HepG2 (cell line): ENCODE data around the gene TLL2. TPM values are rescaled to one million over a fixed set of nuclear protein-coding genes. Genes with fewer than 3 reads are reported as not detected.

Experiments
- FOXA3 ChIP-seq: IDR thresholded peaks from 2 replicates; pipeline ENCODE4 v1.6.1; 2016; ENCODE audit warnings: missing genetic modification reagents, missing compliant biosample characterization
- HIVEP1 ChIP-seq: sonication (generic); formaldehyde crosslinking; IDR thresholded peaks from 2 replicates; pipeline ENCODE4 v1.4.0; 2020; ENCODE audit warnings: mild to moderate bottlenecking, missing genetic modification reagents
- PCBP2 ChIP-seq: fragments of 200-400 bp; formaldehyde crosslinking; optimal IDR thresholded peaks from 2 replicates; pipeline ENCODE3; 2018; ENCODE audit warnings: low read length, low read depth; ENCODE audit not compliant: poor library complexity, severe bottlenecking
- RXRA ChIP-seq: sonication (generic); formaldehyde crosslinking; IDR thresholded peaks from 2 replicates; pipeline ENCODE4 v1.5.1; 2020; ENCODE audit warnings: missing genetic modification reagents
- SAP130 ChIP-seq: IDR thresholded peaks from 2 replicates; pipeline ENCODE4 v1.6.1; 2016; ENCODE audit warnings: low read depth
- SOX13 ChIP-seq, 3 experiments: fragments of 450-650 bp in 1 of 3; sonication (generic) in 1 of 3; formaldehyde crosslinking in 1 of 3; IDR thresholded peaks in 2 of 3; conservative IDR thresholded peaks in 1 of 3; 2 replicates each; pipeline versions ENCODE4 v1.5.0 to v1.6.1; 2016 to 2020; ENCODE audit warnings: antibody characterized with exemption in 1 of 3, mild to moderate bottlenecking in 1 of 3, missing compliant biosample characterization in 1 of 3, missing genetic modification reagents in 1 of 3, moderate library complexity in 1 of 3
- ZNF264 ChIP-seq: sonication (generic); formaldehyde crosslinking; IDR thresholded peaks from 2 replicates; pipeline ENCODE4 v1.4.0; 2020; ENCODE audit warnings: missing genetic modification reagents
- ZNF34 ChIP-seq: sonication (generic); formaldehyde crosslinking; IDR thresholded peaks from 2 replicates; pipeline ENCODE4 v1.4.0; 2020; ENCODE audit warnings: mild to moderate bottlenecking, missing genetic modification reagents, borderline replicate concordance
- ZNF660 ChIP-seq: sonication (generic); formaldehyde crosslinking; IDR thresholded peaks from 2 replicates; pipeline ENCODE4 v1.5.1; 2020; ENCODE audit warnings: mild to moderate bottlenecking, low read depth, missing genetic modification reagents, borderline replicate concordance
- polyA plus RNA-seq, 8 experiments: library from polyadenylated mRNA; depleted of rRNA in 3 of 8; stranded (reverse) in 7 of 8; unstranded in 1 of 8; fragments of >200 nt; fragmentation: Illumina TruSeq in 4 of 8; extraction: Trizol in 4 of 8; gene quantifications; 2 replicates each; pipeline versions ENCODE4 v1.2.1 to v1.2.3, GENCODE V29; 2011 to 2016; ENCODE audit warnings: low read depth in 4 of 8, missing spikeins in 1 of 8, mixed read lengths in 1 of 8; ENCODE audit not compliant: insufficient read depth in 1 of 8
- total RNA-seq, 5 experiments: library from RNA; depleted of rRNA; stranded (reverse); fragments of >200 nt; fragmentation: Illumina TruSeq; extraction: Trizol; gene quantifications; 2 replicates each; pipeline ENCODE4 v1.2.3, GENCODE V29; 2016; ENCODE audit warnings: low read depth in 1 of 5
- TF ChIP-seq, protein P1 (sequence below): sonication (generic); formaldehyde crosslinking; conservative IDR thresholded peaks from 2 replicates; pipeline ENCODE4 v1.4.0; 2020; ENCODE audit warnings: mild to moderate bottlenecking, missing genetic modification reagents, moderate library complexity
- TF ChIP-seq, protein P2 (sequence below): sonication (generic); formaldehyde crosslinking; IDR thresholded peaks from 2 replicates; pipeline ENCODE4 v1.4.0; 2020; ENCODE audit warnings: missing genetic modification reagents, borderline replicate concordance
- TF ChIP-seq, protein P3 (sequence below): IDR thresholded peaks from 2 replicates; pipeline ENCODE4 v1.4.0; 2020; ENCODE audit warnings: mild to moderate bottlenecking, missing genetic modification reagents
- TF ChIP-seq, protein P4 (sequence below): sonication (generic); formaldehyde crosslinking; IDR thresholded peaks from 2 replicates; pipeline ENCODE4 v1.8.1; 2023; ENCODE audit warnings: mild to moderate bottlenecking, moderate library complexity, missing genetic modification reagents

The TLL2 gene
- total and polyA plus RNA-seq, 2 of the 13 experiments (the other 11 are each of a cell fraction or from before 2014, with no cell fraction given), result 0.09 TPM; not detected in 1

DNA sequence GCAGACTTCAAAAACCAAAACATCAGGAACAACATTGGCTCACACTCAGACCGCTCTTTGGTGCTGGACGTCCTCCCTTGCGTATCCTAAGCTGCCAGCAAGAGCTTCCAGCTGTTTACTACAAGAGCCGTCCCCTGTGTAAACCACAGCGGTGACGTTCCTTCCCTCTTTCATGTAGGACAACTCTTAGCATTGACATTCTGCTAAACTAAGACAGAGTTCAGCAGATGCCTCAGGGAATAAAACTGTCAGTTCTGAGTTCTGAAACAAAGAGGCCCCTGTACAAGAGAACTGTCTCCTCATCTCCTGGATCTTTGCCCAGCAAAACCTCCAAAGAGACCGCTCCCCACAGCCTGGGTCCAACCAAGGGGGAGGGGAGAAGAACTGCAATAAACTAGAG lies 97.1 kb downstream of the TLL2 start (continued):
- TF ChIP-seq, protein P1, sequence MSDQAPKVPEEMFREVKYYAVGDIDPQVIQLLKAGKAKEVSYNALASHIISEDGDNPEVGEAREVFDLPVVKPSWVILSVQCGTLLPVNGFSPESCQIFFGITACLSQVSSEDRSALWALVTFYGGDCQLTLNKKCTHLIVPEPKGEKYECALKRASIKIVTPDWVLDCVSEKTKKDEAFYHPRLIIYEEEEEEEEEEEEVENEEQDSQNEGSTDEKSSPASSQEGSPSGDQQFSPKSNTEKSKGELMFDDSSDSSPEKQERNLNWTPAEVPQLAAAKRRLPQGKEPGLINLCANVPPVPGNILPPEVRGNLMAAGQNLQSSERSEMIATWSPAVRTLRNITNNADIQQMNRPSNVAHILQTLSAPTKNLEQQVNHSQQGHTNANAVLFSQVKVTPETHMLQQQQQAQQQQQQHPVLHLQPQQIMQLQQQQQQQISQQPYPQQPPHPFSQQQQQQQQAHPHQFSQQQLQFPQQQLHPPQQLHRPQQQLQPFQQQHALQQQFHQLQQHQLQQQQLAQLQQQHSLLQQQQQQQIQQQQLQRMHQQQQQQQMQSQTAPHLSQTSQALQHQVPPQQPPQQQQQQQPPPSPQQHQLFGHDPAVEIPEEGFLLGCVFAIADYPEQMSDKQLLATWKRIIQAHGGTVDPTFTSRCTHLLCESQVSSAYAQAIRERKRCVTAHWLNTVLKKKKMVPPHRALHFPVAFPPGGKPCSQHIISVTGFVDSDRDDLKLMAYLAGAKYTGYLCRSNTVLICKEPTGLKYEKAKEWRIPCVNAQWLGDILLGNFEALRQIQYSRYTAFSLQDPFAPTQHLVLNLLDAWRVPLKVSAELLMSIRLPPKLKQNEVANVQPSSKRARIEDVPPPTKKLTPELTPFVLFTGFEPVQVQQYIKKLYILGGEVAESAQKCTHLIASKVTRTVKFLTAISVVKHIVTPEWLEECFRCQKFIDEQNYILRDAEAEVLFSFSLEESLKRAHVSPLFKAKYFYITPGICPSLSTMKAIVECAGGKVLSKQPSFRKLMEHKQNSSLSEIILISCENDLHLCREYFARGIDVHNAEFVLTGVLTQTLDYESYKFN (CRISPR knock-in tag), result peak; percentile 39; the same call in 1 of the 2 replicates
- no peak for TF ChIP-seq FOXA3 (CRISPR knock-in tag)
- TF ChIP-seq ZNF264 (CRISPR knock-in tag), result no peak
- TF ChIP-seq, protein P2, sequence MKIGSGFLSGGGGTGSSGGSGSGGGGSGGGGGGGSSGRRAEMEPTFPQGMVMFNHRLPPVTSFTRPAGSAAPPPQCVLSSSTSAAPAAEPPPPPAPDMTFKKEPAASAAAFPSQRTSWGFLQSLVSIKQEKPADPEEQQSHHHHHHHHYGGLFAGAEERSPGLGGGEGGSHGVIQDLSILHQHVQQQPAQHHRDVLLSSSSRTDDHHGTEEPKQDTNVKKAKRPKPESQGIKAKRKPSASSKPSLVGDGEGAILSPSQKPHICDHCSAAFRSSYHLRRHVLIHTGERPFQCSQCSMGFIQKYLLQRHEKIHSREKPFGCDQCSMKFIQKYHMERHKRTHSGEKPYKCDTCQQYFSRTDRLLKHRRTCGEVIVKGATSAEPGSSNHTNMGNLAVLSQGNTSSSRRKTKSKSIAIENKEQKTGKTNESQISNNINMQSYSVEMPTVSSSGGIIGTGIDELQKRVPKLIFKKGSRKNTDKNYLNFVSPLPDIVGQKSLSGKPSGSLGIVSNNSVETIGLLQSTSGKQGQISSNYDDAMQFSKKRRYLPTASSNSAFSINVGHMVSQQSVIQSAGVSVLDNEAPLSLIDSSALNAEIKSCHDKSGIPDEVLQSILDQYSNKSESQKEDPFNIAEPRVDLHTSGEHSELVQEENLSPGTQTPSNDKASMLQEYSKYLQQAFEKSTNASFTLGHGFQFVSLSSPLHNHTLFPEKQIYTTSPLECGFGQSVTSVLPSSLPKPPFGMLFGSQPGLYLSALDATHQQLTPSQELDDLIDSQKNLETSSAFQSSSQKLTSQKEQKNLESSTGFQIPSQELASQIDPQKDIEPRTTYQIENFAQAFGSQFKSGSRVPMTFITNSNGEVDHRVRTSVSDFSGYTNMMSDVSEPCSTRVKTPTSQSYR (CRISPR knock-in tag), result peak; percentile 61; the same call in 1 of the 2 replicates
- TF ChIP-seq, protein P3, sequence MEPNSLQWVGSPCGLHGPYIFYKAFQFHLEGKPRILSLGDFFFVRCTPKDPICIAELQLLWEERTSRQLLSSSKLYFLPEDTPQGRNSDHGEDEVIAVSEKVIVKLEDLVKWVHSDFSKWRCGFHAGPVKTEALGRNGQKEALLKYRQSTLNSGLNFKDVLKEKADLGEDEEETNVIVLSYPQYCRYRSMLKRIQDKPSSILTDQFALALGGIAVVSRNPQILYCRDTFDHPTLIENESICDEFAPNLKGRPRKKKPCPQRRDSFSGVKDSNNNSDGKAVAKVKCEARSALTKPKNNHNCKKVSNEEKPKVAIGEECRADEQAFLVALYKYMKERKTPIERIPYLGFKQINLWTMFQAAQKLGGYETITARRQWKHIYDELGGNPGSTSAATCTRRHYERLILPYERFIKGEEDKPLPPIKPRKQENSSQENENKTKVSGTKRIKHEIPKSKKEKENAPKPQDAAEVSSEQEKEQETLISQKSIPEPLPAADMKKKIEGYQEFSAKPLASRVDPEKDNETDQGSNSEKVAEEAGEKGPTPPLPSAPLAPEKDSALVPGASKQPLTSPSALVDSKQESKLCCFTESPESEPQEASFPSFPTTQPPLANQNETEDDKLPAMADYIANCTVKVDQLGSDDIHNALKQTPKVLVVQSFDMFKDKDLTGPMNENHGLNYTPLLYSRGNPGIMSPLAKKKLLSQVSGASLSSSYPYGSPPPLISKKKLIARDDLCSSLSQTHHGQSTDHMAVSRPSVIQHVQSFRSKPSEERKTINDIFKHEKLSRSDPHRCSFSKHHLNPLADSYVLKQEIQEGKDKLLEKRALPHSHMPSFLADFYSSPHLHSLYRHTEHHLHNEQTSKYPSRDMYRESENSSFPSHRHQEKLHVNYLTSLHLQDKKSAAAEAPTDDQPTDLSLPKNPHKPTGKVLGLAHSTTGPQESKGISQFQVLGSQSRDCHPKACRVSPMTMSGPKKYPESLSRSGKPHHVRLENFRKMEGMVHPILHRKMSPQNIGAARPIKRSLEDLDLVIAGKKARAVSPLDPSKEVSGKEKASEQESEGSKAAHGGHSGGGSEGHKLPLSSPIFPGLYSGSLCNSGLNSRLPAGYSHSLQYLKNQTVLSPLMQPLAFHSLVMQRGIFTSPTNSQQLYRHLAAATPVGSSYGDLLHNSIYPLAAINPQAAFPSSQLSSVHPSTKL (CRISPR knock-in tag), result peak; percentile 25
- TF ChIP-seq SAP130 (CRISPR knock-in tag), result peak; percentile 34; the same call in 1 of the 2 replicates
- no peak for TF ChIP-seq SOX13 (IDR thresholded peaks at IDR 0.05)
- TF ChIP-seq SOX13 (CRISPR knock-in tag; conservative IDR thresholded peaks at IDR 0.05 in 1 of 2, IDR thresholded peaks at IDR 0.05 in 1 of 2), result 0 out of 4 replicates have a peak, but pooled peaks of 1 of the 2 experiments have one; percentile 15
- TF ChIP-seq, protein P4, sequence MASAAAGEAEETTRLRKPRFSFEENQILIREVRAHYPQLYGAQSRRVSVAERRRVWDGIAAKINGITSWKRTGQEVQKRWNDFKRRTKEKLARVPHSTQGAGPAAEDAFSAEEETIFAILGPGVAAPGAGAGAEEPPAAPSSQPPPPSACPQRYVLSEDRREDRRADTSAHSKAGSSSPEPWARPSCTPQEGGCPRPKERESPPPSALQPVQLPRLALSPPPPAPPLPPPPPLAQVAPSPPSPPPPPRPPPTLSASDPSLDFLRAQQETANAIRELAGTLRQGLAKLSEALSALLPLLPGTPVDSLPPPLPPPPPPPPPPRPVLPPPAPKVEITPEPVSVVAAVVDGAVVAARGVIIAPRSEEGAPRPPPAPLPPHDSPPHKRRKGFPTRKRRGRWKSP (CRISPR knock-in tag), result no peak
- TF ChIP-seq ZNF34 (CRISPR knock-in tag), result no peak
- TF ChIP-seq RXRA (CRISPR knock-in tag), result peak; percentile 35; the same call in 1 of the 2 replicates
- TF ChIP-seq ZNF660 (CRISPR knock-in tag), result no peak
- TF ChIP-seq PCBP2, result no peak
- no peak for TF ChIP-seq HIVEP1 (CRISPR knock-in tag)
- TF ChIP-seq, all 625 proteins: peak for 14
